Activated CD4-positive, alpha-beta T cell treated with anti-CD3 and anti-CD28 coated beads, Interleukin-2, amount 50 U/mL, for 4 hours (primary cell): ENCODE results near the gene CATSPERD.
"Not testable (repeated sequence)": the region's sequence is repeated elsewhere in the genome, so short reads cannot be mapped to it uniquely, and the experiment has no call there.

ENCODE experiments used
- DNase-seq, 2 experiments: peaks; one replicate each; pipeline ENCODE4 v3.0.0-alpha.2; 2020

CATSPERD gene

GRCh38 chr19:5686647-5687359 is 33.6 kb upstream of the CATSPERD start:
- peak; percentile 89 to 90 for DNase-seq

- no peak for DNase-seq
Observed at GRCh38 chr19:5687360-5688198, 32.9 kb upstream of the CATSPERD start.

GRCh38 chr19:5688262-5688881 is 32.1 kb upstream of the CATSPERD start:
- not testable (repeated sequence) for DNase-seq

- DNase-seq: peak; percentile 98 to 99
Observed at GRCh38 chr19:5690125-5690954, 30.1 kb upstream of the CATSPERD start, which contains the start of gene RPL36. Gene RPL36 (plus strand): TSS chr19:5690295. CDS start chr19:5690508, 213 bp downstream.

GRCh38 chr19:5690955-5691821 is 29.2 kb upstream of the CATSPERD start:
- peak; percentile 61 to 71 for DNase-seq

DNA sequence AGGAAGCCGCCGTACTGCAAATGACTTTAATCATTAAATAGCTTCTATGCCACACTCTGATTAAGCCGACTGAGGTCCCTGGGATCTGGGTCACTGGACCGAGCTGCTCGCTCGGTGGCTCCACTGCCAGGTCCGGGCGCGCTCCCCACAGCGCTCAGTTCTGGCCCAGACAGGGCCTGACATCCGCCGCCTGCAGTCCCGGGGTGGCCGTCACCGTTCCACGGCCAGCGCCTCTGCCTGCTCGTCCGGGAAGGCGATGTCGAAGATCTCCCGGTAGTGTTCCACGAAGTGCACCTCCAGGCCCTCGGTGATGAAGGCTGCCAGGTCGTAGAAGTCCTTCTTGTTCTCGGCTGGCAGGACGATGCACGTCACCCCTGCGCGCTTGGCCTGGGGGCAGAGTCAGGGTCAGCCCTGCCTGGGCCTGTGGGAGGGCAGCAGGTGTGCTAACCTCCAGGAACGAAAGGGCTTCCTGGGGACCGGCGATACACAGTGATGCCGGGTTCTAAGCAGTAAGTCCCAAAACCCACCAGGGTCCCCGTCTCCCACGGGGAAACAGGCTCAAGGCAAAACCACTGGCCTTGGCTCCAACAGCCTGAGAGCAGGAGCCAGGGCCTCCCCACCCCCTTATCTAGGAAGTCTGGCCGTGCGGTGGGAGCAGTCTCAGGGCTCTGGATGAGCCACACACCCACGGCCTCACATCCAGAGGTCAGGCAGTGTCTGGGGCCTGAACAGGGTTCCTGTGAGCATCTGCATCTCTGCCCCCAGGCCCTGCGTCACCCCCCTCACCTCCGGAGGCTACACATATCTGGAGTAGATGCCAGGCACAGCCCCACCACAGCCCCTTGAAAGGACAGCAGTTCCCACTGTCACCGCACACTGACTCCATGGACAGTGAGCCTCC is 28.4 kb upstream of the CATSPERD start:
- DNase-seq: no peak

DNA sequence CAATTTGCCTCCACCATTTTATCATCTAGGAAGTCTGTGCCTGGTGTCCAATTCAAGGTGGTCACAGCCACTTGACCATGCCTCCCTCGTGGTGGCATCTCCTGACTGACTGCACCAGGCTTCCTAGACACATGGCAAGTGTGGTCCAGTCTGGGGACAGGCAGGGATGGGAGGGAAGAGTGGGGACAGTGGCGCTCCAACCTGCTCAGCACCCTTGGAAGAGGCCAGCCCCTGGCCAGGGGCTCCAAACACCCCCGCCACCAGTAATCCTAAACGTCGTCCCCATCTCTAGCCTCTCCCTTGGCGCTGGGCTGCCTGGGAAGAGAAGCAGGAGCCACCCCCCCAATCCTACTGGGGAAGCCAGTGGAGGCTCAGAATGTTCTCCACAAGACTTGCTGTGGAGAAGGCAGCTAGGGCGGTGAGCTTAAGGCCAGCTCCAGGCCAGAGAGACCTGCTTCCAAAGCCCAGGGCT is 27.7 kb upstream of the CATSPERD start:
- DNase-seq: no peak

DNA sequence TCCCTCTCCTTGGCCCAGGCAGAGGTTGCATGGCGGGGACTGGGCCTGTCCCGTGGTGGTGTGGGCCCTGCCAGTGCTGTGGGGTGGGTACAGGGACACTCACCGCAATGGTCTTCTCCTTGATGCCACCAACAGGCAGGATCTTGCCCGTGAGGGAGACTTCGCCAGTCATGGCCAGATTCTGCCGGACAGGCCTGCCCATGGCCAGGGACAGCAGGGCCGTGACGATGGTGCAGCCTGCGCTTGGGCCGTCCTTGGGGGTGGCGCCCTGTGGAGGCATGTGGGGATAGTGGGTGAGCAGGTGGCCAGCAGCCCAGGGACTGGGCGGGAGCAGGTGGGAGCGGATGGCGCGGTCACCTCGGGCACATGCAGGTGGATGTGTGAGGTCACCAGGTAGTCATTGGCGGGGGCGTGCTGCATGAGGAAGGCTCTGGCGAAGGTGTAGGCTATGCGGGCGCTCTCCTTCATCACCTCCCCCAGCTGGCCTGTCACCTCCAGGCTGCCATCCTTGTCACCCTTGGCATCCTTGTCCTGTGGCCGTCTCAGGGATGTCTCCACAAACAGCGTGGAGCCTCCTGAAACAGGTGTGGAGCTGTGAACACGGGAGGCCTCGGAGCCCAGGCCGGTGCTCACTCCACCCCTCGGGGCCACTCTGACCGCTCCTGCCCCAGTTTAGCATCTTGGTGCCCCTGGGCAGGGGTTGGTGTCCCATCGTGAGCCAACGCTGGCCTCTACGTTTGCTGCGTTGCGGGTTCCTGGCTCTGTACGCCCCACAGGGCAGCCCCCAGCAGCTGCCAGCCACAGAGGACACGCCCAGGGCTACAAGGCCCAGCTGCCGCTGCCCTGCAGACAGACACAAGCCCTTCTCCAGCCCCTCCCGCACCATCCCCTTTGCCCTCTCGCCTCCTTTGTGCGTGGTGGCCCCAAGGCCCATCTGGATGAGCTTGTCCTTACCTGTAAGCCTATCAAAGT is 27.0 kb upstream of the CATSPERD start:
- DNase-seq: no peak

- no peak for DNase-seq
Observed at GRCh38 chr19:5694167-5694955, 26.1 kb upstream of the CATSPERD start.

DNA sequence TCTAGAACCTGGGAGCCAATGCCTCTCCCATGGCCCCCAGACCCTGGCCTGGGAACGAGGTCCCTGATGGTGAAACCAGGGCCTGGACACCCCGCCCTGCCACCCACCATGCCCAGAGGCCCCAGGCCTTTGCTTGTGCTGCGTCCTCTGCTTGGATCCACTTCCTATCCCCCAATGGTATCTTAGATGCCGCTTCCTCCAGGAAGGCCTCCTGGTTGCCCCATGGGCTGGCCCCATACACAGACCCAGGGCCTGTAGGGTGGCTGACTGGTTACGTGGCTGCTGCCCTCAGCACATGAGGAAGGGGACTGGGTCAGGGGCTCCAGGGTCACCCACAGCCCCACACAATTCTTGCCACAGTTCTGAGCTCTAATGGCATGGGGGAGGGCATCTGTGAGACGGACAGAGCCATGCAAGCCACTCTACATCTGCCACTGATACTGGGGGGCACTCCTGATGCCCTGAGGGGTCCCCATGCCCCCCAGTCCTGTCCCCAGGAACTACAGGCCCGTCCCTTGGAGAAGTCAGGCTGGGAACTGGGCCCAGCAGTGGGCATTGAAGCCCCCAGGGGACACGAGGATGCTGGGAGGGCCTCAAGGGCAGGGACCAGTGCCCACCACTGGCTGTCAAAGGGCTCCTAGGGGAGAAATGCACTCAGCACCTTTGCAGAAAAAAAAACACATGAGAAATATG is 25.3 kb upstream of the CATSPERD start:
- no peak for DNase-seq

DNA sequence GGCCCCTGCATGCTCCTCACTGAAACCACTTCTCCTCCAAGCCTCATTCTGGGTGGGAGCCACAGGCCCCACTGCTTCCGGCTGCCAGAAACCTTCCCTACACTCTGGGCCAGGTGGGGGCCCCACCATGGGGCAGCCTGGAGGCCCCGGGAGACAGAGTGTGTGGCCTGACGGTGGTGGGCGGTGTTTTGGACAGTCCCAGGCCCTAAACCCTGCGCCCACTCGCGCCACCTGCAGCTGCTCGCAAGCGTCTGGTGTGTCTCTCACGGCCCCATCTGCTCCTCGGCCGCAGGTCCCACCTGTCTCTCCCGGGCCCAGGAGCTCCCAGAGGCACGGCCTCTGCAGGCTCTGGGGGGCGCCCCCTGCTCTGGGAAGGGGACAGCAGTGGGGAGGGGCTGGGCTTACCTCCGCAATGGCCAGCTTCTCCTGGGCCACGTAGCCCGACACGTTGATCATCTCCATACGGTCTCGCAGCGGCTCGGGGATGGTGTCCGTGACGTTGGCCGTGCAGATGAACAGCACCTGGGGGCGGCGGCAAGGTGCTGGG is 24.7 kb upstream of the CATSPERD start:
- DNase-seq: no peak

- no peak for DNase-seq
Observed at GRCh38 chr19:5696196-5697021, 24.0 kb upstream of the CATSPERD start.

GRCh38 chr19:5697022-5697889 is 23.2 kb upstream of the CATSPERD start:
- no peak for DNase-seq

DNA sequence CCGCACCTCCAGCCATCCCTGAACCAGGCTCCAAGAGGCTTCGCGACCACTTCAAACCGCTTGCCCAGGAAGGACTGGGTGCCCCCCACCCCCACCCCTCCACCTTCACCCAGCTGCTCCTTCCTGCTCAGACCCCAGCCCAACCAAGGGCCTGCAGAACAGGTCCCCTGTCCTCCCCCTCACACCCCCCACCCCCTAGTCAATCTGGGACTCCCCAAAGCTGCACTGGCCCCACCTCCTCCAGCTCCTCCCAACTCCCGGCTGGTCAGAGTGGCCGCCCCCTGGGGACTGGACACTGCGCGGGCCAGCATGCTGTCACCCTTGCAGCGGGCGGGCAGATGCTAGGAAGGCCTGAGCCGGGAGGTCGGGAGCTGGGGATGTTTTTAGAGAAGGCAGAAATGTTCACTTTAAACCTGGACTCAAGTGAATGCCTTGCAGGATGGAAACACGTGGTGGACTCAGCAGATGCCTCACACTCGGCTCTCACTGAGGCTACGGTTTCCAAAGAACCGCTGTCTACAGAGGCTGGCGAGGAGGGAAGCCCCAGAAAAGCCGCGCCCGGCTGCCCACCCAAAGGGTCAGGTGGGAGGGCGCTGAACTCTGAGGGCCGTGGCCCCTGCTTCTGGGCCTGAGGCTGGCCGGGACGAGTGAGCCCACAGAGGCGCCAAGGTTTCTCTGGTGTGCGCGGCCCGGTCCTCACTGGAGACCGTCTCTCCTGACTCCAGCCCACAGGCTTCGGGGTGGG is 22.4 kb upstream of the CATSPERD start:
- no peak for DNase-seq
